DMS114 treated with DMSO at 0.1 percent for 48 hours (cell line): ENCODE results near the gene STK25.
"Not testable (repeated sequence)": the region's sequence is repeated elsewhere in the genome, so short reads cannot be mapped to it uniquely, and the experiment has no call there.

Experiments
- DNase-seq: peaks from one replicate; lab custom pipeline; 2025; ENCODE audit not compliant: unreplicated experiment; lab: John Stamatoyannopoulos, UW

Gene STK25

DNA sequence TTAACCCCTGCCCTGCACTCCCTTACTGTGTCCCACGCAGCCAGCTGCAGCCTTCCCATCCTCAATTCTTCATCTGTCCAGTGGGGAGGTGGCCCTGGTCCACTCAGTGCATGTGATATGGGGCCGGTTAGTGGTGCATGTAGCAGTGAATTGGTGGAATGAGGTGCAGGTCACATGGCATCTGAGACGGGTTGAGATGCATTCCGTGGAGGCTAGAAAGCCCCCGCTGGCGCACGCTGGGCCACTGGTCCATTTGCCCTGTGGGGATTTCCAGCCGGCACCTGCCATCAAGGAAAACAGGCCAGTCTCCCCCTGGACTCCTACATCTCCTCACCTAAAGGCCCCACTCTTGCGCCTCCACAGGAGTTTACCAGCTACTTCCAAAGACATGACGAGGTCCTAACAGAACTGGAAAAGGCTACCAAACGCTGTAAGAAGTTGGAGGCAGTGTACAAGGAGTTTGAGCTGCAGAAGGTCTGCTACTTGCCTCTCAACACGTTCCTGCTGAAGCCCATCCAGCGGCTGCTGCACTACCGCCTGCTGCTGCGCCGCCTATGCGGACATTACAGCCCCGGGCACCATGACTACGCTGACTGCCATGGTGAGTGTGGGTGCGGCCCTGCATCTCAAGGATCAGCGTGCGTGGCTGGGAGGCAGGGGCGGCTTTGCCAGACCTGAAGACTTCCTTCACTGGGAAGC lies 40.5 kb downstream of the STK25 start:
- no peak for DNase-seq

DNA sequence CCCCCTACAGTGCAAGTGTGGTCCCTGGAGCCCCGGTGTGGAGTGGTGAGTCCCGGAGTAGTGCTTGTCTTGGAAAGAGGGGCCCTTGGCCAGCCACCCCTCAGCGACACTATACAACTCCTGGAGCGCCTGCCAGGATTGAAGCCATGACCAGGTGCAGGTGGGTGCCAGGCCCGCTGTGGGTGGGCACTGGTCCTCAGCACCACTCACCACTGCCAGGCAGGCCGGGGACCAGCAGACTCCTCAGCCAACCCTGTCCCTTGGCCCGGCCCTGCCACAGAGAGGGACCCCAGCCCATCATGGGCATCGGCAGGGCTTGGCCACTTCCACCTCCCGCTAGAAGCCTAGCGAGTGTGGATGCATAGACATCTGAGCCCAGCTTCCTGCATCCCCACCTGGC lies 42.2 kb downstream of the STK25 start:
- no peak for DNase-seq

DNA sequence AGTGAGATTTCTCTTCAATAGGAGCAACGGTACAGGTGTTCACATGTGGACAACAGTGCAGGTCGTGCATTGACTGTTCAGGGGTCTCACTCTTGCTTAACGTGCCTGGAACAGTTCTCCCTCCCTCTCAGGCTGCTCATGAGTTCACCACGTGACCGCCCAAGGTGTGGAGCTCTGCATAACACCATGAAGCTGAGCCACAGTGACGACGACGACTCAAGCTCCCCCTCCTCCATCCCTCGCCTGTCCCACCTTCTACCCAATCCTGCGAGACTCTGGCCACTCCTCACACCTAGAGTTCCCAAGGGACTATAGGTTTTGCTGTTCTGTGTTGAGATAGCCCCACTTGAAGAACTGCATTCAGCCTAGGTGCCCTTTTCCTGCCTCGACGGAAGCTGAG lies 42.8 kb downstream of the STK25 start:
- no peak for DNase-seq

DNA sequence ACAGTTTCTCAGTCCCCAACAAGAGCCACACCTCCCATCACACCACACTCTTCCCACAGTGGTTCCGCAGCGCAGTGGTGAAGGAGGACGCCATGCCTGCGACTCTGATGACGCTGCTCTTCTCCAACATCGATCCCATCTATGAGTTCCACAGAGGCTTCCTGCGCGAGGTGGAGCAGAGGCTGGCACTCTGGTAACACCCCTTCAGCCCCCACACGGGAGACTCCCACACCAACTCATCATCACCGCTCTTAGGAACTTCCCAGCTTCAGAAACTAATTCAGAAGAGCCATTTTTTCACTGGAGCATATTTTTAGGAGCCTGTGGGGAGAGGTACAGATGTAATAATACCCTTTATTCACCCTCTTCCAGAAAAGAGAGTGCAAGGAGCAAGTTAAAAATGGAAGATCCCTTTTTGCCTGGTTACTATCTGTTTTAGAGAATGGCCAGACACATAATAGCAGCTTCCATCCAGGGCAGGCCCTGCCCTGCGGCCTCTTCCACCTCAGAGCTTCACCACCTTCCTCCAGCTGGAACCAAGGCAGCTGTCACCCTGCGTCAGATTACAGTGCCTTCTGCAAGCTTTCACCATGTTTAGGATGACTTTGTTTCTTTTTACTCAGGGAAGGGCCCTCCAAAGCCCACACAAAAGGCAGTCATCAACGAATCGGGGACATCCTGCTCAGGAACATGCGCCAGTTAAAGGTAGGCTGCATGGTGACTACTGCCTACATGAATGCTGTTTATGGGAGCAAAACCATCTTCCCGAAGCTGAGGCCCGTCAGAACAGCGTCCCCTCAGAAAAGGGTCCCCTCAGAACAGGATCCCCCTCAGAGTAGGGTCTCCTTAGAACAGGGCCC lies 44.9 kb downstream of the STK25 start:
- no peak for DNase-seq

DNA sequence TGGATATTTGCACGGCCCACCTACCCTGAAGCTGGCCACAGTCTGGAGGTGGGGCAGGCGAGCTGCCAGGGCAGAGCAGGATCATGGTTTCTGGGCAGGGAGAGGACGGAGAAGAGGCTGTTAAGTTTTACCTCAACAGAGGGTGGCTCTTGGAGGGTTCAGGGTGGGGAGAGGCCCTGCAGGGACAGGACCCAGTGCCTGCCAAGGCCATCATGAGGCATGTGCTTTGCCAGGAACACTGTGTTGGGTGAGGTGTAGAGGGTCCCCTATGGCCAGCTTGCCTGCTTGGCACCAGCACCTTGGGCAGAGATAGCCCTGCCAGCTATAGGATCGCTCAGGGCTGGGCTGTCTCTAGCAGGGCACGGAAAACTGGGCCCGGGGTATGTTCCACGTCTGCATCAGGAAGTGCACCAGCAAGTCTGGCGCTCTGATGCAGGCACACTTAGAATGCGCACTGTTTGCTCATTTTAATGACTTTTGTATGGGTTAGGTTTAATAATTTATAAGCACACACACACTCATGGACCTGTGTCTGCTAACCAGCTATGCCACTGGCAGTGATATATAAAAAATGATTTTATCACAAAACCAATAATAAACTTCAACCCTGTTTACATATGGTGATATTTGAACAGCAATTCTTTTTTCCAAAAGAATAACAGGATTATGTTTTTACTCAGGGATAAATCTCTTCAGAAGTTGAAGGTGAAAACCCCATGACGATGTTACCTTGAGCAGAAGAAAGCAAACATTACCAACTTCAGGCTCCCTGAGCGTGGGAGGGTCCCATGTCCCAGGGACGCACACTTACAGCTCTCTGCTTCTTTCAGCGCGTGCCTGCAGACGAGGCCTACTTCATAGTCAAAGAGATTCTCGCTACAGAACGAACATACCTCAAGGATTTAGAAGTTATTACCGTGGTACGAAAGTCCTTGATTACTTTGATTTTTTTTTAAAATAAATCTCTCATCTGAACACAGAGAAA lies 46.4 kb downstream of the STK25 start:
- no peak for DNase-seq

DNA sequence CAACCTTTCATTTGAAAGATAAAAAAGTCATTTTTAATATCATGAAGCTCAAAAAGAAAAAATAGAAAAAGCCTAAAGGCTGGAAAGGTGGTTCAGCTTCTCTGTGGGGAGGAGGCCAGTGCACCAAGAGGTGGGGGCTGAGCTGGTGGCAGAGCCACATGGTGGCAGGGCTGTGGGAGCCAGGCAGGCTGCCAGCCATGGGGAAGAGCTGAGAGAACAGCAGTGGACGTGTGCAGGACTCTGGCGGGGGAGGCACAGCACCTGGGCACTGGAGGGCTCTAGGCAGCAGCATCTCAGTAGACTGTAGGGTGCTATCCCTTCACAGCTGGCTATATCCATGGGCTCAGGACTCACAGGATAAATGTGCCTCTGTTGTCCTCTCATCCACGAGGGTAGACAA lies 47.8 kb downstream of the STK25 start:
- no peak for DNase-seq

DNA sequence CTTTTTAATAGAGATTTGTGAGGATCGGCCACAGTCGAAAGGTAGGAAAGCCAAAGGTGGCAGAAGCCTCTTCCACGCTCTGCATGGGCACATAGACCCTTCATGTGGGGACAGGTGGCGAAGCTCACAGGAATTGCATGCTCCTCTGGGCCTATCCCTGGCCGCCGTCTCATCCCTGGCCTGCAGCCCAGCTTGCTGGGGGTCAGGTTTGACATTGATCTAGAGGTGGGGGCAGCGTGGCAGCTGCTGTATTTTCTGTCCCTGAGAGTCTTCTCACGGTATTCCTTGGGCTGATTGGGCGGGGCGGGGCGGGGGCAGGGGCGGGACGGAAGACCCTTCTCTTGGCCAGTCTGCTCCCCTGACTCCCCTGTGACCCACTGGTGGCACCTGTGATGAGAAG lies 48.9 kb downstream of the STK25 start:
- no peak for DNase-seq

DNA sequence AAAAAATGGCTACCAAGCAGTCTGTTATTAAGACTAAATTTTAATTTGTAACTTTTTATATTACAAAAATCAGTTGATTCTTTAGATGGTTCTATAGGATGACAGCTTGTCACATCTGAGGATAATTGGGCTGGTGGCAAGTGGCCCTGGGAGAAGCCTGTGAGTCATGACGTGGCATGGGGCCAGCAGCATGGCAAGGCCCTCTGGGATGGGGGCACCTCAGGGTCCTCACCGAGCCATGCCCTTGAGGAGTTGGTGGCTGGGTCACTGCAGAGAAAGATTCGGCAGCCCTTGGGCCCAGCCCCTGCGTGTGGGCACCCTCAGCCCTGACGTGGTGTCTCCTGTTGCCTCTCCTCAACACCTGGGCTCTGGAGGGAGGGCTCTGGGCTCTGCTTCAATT lies 49.7 kb downstream of the STK25 start:
- no peak for DNase-seq

DNA sequence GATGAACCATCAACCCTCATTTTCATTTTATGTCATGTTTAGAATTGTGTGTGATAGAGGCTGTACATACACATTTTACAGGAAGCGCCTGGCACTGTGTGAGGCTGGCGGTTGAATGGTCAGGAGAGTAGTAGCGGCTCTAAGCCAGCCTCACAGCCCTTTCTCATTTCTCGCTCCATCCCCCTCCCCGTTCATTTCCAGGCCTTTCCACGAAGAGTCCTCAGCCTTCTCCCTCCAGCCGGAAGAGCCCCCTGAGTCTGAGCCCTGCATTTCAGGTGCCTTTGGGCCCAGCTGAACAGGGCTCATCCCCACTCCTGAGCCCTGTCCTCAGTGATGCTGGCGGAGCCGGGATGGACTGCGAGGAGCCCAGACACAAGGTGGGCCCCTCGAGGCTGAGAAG lies 51.8 kb downstream of the STK25 start:
- no peak for DNase-seq

DNA sequence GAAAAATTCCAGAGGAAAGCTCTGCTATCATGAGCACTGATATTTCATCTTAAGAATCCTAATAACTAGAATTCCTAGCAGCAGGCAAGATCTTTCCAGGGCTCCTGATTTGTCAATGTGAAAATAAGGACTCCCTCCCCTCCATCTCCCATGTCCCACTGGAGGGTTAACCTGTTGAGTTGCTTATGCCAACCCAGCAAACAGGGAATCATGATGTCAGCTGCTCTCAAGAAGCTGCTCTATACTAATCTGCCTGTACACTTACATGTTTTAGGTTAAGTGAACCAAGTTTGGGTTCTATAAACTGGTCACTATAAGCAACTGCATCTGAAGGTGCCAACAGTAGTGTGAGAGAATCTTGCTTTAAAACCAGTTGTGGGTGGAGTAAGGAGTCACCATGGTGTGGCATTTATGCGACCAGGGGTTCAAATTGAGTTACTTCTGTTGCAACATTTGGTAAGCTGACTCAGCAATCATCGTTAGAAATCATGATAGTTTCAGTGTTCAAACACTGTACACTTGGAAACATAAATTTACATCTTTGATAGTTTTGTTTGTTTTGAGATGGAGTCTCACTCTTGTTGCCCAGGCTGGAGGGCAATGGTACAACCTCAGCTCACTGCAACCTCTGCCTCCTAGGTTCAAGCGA lies 53.4 kb downstream of the STK25 start:
- DNase-seq = no peak

DNA sequence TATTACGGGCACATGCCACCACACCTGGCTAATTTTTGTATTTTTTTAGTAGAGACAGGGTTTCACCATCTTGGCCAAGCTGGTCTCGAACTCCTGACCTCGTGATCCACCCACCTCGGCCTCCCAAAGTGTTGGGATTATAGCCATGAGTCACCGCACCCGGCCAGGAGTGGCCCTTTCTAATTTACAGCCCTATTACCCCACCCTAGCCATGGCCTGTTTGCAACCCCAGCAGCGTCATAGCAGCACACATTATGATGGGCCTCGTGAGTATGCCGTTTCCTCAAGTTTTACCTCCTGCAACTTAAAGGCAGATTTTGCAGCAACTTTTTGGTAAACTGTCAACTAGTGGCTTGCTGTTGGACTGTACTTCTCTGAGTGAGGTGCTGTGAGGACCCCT lies 54.5 kb downstream of the STK25 start:
- not testable (repeated sequence) for DNase-seq

DNA sequence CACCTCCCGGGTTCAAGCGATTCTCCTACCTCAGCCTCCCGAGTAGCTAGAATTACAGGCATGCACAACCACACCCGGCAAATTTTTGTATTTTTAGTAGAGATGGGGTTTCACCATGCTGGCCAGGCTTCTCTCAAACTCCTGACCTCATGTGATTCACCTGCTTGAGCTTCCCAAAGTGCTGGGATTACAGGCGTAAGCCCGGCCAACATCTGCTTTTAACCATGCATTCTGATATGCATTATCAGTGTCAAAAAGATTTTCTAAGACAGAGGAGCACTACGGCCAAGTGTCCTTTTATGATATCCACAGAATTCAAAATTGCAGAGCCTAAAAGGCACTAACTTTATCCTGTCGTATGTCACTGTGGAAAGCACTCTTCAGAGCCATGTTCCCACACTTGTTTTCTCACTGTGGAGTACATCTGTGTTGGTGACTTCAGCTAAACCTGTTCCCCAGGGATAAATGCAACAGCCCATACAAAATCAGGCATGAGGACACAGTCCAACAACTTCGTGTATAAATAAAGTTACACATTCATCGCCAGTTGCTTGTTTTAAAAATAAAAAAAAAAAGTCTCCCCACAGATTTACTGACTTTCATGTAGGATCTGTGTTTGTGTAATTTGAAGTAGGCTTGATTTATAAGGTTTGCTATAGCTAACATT lies 56.4 kb downstream of the STK25 start:
- no peak for DNase-seq

DNA sequence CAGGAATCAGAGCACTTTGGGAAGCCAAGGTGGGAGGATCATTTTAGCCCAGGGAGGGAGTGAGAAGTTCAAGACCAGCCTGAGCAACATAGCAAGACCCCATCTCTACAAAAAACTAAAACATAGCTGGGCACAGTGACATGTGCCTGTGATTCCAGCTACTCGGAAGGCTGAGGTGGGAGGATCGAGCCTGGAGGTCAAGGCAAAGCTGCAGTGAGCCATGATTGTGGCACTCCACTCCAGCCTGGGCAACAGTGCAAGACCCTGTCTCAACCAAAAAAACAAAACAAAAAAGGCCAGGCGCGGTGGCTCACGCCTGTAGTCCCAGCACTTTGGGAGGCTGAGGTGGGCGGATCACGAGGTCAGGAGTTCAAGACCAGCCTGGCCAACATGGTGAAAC lies 58.3 kb downstream of the STK25 start:
- DNase-seq = not testable (repeated sequence)

DNA sequence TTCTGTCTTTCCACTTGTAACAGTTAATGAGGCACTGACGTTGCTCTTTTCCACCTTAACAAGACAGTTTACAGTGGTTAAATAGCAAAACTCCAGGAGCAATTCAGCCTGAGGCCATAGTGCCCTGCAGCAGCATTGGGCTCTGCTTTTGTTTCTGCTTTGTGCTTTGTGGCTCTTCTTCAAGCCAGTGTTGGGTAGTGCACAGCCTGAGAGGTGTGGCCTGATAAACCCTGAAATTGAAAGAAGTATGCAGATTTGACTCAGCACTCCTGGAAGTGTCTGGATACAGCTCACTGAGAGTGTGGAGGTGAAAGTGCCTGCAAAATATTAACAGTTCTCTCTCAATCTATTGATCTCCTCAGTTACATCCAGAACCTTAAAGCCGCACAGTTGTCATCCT lies 63.0 kb downstream of the STK25 start:
- no peak for DNase-seq

DNA sequence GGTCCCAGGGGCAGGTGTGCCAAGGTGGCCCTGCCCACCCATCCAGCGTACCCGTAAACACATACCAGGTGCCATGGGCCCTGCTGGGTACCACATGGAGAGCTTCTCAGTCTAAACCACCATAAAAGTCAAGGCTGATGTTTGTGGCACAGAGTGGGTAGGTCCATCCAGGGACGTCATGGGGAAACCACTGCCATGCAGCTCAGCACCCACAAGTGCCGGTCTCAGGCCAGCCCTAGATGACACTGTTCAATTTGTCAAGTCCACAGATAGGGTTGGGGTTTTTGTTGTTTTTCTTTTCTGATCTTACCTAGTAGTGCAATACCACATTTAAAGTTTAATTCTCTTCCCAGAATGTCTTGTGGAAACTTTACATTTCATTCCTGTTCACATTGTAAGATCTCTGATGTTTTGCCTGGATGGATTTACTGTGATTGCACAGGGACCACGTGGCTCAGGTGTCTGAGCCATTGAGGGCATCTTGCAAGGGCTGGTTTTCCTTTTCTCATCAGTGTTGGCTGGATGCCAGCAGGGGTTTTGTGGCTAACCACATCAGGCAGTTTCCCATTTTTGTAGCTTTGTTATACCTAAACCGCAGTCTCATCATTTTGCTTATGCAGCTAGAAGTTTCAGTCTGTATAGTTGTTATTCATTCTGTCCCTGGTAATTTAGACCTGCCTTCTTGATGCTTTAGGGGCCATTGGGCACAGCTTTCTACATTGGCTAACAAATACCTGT lies 64.7 kb downstream of the STK25 start:
- no peak for DNase-seq
